GM12864 (cell line): ENCODE data around the gene ASF1A.

ENCODE experiments used
- DNase-seq: peaks from one replicate; pipeline ENCODE4 v3.0.0-alpha.2; 2011; ENCODE audit warnings: low read depth
- H3K4me3 ChIP-seq: 2 replicates; pipeline ENCODE4 v1.5.1; 2011; ENCODE audit warnings: mild to moderate bottlenecking, low read depth, low read length, control low read depth
- TF ChIP-seq, protein P1 (sequence below): IDR thresholded peaks from 2 replicates; pipeline ENCODE4 v1.5.1; 2011; ENCODE audit warnings: low read depth, mild to moderate bottlenecking, moderate library complexity, low read length, control low read depth, inconsistent platforms; ENCODE audit errors: missing control alignments

Gene ASF1A

DNA sequence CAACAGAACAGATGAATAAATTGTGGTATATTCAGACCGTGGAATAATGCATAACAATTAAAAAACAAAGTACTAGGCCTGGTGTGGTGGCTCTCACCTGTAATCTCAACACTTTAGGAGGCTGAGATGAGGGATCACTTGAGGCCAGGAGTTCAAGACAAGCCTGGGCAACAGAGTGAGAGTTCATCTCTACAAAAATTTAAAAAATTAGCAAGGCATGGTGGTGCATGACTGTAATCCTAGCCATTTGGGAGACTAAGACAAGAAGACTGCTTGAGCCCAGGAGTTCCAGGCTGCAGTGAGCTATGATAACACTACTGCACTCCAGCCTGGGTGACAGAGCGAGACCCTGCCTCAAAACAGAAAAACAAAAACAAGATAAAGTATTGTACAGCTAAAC lies 16.1 kb upstream of the ASF1A start:
- DNase-seq: no peak
- no peak overlapping the region for H3K4me3 ChIP-seq
- TF ChIP-seq, protein P1, sequence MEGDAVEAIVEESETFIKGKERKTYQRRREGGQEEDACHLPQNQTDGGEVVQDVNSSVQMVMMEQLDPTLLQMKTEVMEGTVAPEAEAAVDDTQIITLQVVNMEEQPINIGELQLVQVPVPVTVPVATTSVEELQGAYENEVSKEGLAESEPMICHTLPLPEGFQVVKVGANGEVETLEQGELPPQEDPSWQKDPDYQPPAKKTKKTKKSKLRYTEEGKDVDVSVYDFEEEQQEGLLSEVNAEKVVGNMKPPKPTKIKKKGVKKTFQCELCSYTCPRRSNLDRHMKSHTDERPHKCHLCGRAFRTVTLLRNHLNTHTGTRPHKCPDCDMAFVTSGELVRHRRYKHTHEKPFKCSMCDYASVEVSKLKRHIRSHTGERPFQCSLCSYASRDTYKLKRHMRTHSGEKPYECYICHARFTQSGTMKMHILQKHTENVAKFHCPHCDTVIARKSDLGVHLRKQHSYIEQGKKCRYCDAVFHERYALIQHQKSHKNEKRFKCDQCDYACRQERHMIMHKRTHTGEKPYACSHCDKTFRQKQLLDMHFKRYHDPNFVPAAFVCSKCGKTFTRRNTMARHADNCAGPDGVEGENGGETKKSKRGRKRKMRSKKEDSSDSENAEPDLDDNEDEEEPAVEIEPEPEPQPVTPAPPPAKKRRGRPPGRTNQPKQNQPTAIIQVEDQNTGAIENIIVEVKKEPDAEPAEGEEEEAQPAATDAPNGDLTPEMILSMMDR: no peak

DNA sequence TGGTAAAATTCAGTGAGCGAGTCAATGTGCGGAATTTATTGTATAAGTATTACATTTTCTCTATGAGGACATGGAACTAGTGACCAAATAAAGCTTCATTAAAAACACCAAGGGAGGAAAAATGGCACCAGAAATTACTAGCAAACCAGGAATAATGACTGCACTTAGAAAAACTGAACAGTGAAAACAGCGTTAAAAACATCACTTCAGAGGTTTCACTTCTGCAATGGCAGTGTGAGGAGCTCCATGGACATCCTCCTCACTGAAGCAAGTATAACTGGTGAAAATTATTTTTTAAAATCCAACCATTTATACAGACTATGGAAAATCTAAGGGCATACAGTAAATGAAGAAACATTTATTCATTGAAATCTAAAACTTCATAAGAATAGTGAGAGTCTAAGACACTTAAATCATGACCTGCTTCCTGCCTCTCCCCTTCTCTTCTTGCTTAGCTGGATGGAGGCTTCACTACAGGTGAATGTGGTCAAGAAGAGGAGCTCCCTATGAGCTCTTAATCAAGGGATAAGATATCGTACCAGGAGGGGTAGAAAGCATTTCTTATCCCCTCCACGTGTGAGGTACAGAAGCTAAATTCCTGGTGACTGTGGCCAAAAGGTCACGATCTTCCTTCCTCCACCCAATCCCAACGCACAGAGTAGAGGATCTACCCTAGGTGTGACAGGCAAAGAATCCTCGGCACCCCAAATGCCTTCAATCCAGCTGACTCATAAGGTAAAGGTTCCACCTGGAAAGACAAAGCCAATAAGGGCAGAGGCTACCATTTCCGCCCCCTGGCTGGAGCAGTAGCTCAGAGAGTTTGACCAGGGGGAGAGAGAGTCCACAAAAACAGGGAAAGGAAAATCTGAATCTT lies 12.3 kb upstream of the ASF1A start:
- DNase-seq: no peak
- TF ChIP-seq, protein P1: no peak
- H3K4me3 ChIP-seq: no peak overlapping the region

DNA sequence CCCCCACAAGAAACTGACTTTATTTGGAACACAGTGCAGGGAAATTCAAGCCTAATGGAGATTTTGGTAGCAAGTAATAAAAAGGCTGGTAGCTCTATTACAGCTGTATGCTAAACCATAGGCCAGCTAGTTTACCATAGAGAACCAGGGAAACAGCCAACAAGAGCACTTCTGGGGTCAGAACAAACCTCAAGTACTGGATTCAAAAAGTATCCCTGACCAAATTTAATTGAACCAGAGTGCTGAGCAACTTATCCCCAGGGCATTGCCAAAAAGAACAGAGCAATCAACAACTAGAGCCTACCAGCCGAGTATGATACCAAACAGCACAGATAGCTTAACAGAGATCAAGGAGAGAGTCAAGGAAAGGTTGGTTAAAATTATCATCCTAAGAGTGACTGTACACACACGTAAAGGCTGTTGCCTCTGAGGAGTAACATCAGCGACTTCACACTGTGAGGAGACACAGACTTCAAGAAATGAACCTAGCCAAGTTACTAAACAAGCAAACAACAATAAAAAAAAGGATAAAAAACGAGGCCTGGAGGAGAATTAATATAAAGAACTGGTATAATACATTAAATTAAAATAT lies 11.5 kb upstream of the ASF1A start:
- H3K4me3 ChIP-seq: no peak overlapping the region
- DNase-seq: no peak
- TF ChIP-seq, protein P1: no peak

DNA sequence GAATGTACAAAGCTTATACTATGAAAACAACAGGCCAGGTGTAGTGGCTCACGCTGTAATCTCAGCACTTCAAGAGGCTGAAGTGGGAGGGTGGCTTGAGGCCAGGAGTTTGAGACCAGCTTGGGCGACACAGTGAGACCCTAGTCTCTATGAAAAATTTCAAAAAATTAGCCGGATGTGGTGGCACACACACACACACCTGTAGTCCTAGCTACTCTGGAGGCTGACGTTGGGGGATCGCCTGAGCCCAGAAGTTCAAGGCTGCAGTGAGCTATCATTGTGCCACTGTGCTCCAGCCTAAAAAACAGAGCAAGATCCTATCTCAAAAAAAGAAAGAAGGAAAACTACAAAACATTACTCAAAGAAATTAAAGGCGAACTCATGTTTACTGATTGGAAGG lies 7.3 kb upstream of the ASF1A start:
- DNase-seq: no peak
- no peak overlapping the region for H3K4me3 ChIP-seq
- TF ChIP-seq, protein P1: no peak

DNA sequence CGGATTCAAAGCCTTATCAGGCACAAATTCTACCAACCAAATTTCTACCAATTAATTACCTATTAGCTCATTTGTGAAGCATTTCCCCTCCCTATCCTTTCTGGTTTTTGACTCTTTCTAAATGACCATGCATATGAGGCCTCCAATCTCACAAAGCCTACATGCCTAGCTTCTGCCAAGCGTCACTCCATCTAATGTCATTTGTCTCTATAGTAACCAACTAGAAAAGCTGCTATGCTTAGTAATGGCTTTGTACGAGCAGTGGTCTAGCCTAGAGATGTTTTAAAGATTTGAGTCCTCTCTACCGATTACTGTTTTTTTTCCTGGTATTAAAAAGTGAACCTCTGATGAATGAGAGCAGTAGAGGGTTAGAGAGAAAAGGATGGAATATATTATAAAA lies 4.8 kb upstream of the ASF1A start:
- DNase-seq: no peak
- TF ChIP-seq, protein P1: no peak
- H3K4me3 ChIP-seq: no peak overlapping the region

DNA sequence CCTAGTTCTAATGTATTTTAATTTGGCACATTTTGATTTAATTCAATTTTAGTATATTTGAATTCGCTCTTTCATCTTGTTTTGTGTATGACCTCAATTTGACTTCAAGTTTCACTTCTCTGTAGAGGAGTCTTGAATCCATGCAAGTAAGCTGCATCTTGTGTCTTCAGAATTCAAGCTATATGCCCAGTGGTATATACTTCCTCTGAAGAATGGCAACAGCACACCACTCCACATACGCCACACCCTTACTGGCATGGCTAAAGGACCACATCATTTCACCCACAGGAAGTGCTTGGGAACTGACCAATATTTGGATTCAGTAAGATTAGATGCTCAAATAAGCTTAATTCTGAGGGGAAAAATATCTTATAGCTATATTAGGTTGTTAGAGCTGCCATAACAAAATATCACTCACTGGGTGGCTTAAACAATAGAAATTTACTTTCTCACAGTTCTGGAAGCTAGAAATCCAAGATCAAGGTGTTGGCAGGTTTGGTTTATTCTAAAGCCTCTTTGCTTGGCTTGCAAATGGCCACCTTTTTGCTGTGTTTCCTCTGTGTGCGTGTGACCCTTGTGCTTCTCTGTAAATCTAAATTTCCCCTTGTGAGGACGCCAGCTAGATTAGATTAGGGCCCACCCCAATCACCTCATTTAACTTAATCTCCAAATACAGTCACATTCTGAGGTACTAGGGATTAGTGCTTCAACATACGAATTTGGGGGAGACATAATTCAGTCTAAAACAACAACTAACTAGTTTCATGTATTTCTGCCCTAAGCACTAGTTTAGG lies 2.8 kb upstream of the ASF1A start:
- DNase-seq: no peak
- TF ChIP-seq, protein P1: no peak
- H3K4me3 ChIP-seq: peak overlapping the region; percentile 65; the same call in 1 of the 2 replicates
